H1 (cell line): ENCODE data around the gene DMXL2. TPM values are rescaled to one million over a fixed set of nuclear protein-coding genes. Genes with fewer than 3 reads are reported as not detected.

Experiments used
- CTCF ChIA-PET: fragments of 300-600 bp; sonication (Branson Sonifier 250); formaldehyde crosslinking; loops from one replicate; lab custom pipeline; 2021; ENCODE audit not compliant: partially characterized antibody; lab: Charles Lee
- POLR2A ChIA-PET: fragments of 300-600 bp; sonication (Branson Sonifier 250); formaldehyde crosslinking; loops from one replicate; lab custom pipeline; 2021; ENCODE audit warnings: inconsistent platforms; ENCODE audit not compliant: partially characterized antibody; lab: Charles Lee
- DNase-seq, 2 experiments: peaks; one replicate each; pipeline versions ENCODE4 v3.0.0 to v3.0.0-alpha.2; 2010 to 2022; ENCODE audit warnings: low spot score in 2 of 2, low read depth in 1 of 2, mixed read lengths in 1 of 2
- FAIRE-seq: peaks from 2 replicates; lab custom pipeline; 2011; peaks lifted over from hg19 to GRCh38; lab: Jason Lieb, UNC
- H2AFZ ChIP-seq: 2 replicates; pipeline ENCODE4 v1.8.1; 2012; ENCODE audit warnings: low read length, inconsistent platforms
- H2AK5ac ChIP-seq: 2 replicates; pipeline ENCODE4 v1.6.1; 2013; ENCODE audit warnings: low read depth, low read length
- H2BK120ac ChIP-seq: replicated peaks from 2 replicates; pipeline ENCODE3; 2013; ENCODE audit warnings: low read depth, low read length, inconsistent platforms
- H2BK12ac ChIP-seq: 2 replicates; pipeline ENCODE4 v1.6.1; 2013; ENCODE audit warnings: low read depth, low read length
- H2BK15ac ChIP-seq: 2 replicates; pipeline ENCODE4 v1.6.1; 2013; ENCODE audit warnings: low read length
- H2BK20ac ChIP-seq: 2 replicates; pipeline ENCODE4 v1.6.1; 2013; ENCODE audit warnings: low read length
- H2BK5ac ChIP-seq: 2 replicates; pipeline ENCODE4 v1.6.1; 2013; ENCODE audit warnings: low read depth, low read length
- H3K14ac ChIP-seq: 2 replicates; pipeline ENCODE4 v1.6.1; 2013; ENCODE audit warnings: inconsistent platforms; ENCODE audit not compliant: insufficient read length
- H3K18ac ChIP-seq: 2 replicates; pipeline ENCODE4 v1.6.1; 2013; ENCODE audit warnings: low read length; ENCODE audit errors: extremely low read depth
- H3K23ac ChIP-seq: 2 replicates; pipeline ENCODE4 v1.6.1; 2013; ENCODE audit warnings: inconsistent platforms; ENCODE audit not compliant: insufficient read length
- H3K23me2 ChIP-seq: 2 replicates; pipeline ENCODE4 v1.6.1; 2013; ENCODE audit warnings: low read depth, low read length
- H3K27ac ChIP-seq: 2 replicates; pipeline ENCODE4 v1.6.1; 2011; ENCODE audit warnings: low read depth, low read length, inconsistent platforms
- H3K27me3 ChIP-seq, 4 experiments: replicated peaks in 1 of 4; 1 replicate in 1 of 4; 2 replicates in 3 of 4; pipeline versions ENCODE4 v1.6.1 to v1.8.1; 2011 to 2013; ENCODE audit warnings: low read length in 3 of 4, mild to moderate bottlenecking in 3 of 4, inconsistent platforms in 2 of 4, mixed read lengths in 2 of 4, moderate library complexity in 1 of 4; ENCODE audit not compliant: control insufficient read depth in 3 of 4, insufficient read depth in 3 of 4; ENCODE audit errors: extremely low read depth in 1 of 4
- H3K36me3 ChIP-seq, 4 experiments: 2 replicates each; pipeline versions ENCODE4 v1.6.1 to v1.8.1; 2011 to 2013; ENCODE audit warnings: mild to moderate bottlenecking in 4 of 4, low read length in 3 of 4, moderate library complexity in 2 of 4, control low read depth in 1 of 4, inconsistent platforms in 1 of 4; ENCODE audit not compliant: insufficient read depth in 4 of 4, control insufficient read depth in 2 of 4
- H3K4ac ChIP-seq: replicated peaks from 2 replicates; pipeline ENCODE3; 2013; ENCODE audit warnings: low read length, low read depth, mixed read lengths, inconsistent platforms; ENCODE audit not compliant: insufficient read length
- H3K4me1 ChIP-seq, 4 experiments: replicated peaks in 1 of 4; 1 replicate in 1 of 4; 2 replicates in 3 of 4; pipeline versions ENCODE4 v1.6.1 to v1.8.1; 2011 to 2013; ENCODE audit warnings: low read length in 3 of 4, inconsistent platforms in 2 of 4, mixed read lengths in 1 of 4; ENCODE audit not compliant: insufficient read depth in 4 of 4, control insufficient read depth in 3 of 4
- H3K4me2 ChIP-seq, 2 experiments: 2 replicates each; pipeline versions ENCODE4 v1.6.1 to v1.8.1; 2011 to 2013; ENCODE audit warnings: low read depth in 2 of 2, low read length in 2 of 2, control low read depth in 1 of 2, inconsistent platforms in 1 of 2, mild to moderate bottlenecking in 1 of 2; ENCODE audit not compliant: insufficient read depth in 1 of 2
- H3K4me3 ChIP-seq, 4 experiments: fragments of 200-600, 300-600 bp in 1 of 4; sonication (generic), shearing (Covaris generic), sonication (Bioruptor Twin) in 1 of 4; 2 replicates each; pipeline versions ENCODE4 v1.5.1 to v1.8.1; 2011 to 2016; ENCODE audit warnings: low read length in 4 of 4, low read depth in 3 of 4, control low read depth in 2 of 4, inconsistent platforms in 2 of 4, mild to moderate bottlenecking in 2 of 4, mixed read lengths in 1 of 4, moderate library complexity in 1 of 4; ENCODE audit not compliant: insufficient read depth in 2 of 4; ENCODE audit errors: extremely low read depth in 1 of 4
- H3K56ac ChIP-seq: replicated peaks from 2 replicates; pipeline ENCODE3; 2013; ENCODE audit warnings: low read depth, mild to moderate bottlenecking, mixed read lengths, low read length, inconsistent platforms; ENCODE audit not compliant: insufficient read length
- H3K79me1 ChIP-seq: 2 replicates; pipeline ENCODE4 v1.6.1; 2013; ENCODE audit warnings: low read depth, low read length, control low read depth
- H3K79me2 ChIP-seq, 2 experiments: 2 replicates each; pipeline versions ENCODE4 v1.6.1 to v1.8.1; 2012 to 2013; ENCODE audit warnings: low read length in 2 of 2, mild to moderate bottlenecking in 2 of 2, inconsistent platforms in 1 of 2; ENCODE audit not compliant: insufficient read depth in 2 of 2, control insufficient read depth in 1 of 2
- H3K9ac ChIP-seq, 4 experiments: replicated peaks in 1 of 4; 1 replicate in 1 of 4; 2 replicates in 3 of 4; pipeline versions ENCODE4 v1.6.1 to v1.8.1; 2011 to 2013; ENCODE audit warnings: low read depth in 3 of 4, low read length in 3 of 4, control low read depth in 2 of 4, mild to moderate bottlenecking in 2 of 4, moderate library complexity in 2 of 4, inconsistent platforms in 1 of 4; ENCODE audit errors: extremely low read depth in 1 of 4
- H3K9me3 ChIP-seq, 2 experiments: 2 replicates each; pipeline versions ENCODE4 v1.6.1 to v1.8.1; 2012 to 2013; ENCODE audit warnings: mild to moderate bottlenecking in 2 of 2, moderate library complexity in 2 of 2, control low read depth in 1 of 2, inconsistent platforms in 1 of 2, low read depth in 1 of 2, low read length in 1 of 2, mixed read lengths in 1 of 2; ENCODE audit not compliant: insufficient read depth in 2 of 2
- H4K20me1 ChIP-seq, 2 experiments: replicated peaks in 1 of 2; 2 replicates each; pipeline versions ENCODE3 to v1.8.1; 2011 to 2013; ENCODE audit warnings: inconsistent platforms in 2 of 2, low read length in 2 of 2, mild to moderate bottlenecking in 1 of 2; ENCODE audit not compliant: insufficient read depth in 2 of 2, control insufficient read depth in 1 of 2
- H4K5ac ChIP-seq: 2 replicates; pipeline ENCODE4 v1.6.1; 2013; ENCODE audit warnings: low read length, low read depth, mixed read lengths, inconsistent platforms; ENCODE audit not compliant: insufficient read length
- H4K8ac ChIP-seq: 2 replicates; pipeline ENCODE4 v1.8.0; 2013; ENCODE audit warnings: mild to moderate bottlenecking, moderate library complexity, low read length, inconsistent platforms; ENCODE audit not compliant: insufficient read depth; ENCODE audit errors: extremely low read depth
- H4K91ac ChIP-seq: replicated peaks from 2 replicates; pipeline ENCODE3; 2013; ENCODE audit warnings: low read length, mixed read lengths, inconsistent platforms; ENCODE audit not compliant: insufficient read length
- SAP30 ChIP-seq: fragments of 300-600 bp; sonication (generic); IDR thresholded peaks from 2 replicates; pipeline ENCODE4 v1.7.1; 2012; ENCODE audit warnings: low read length, moderate library complexity, mild to moderate bottlenecking, inconsistent platforms; ENCODE audit not compliant: insufficient read depth, insufficient replicate concordance
- SIX5 ChIP-seq: IDR thresholded peaks from 2 replicates; pipeline ENCODE4 v1.6.1; 2011; ENCODE audit warnings: mild to moderate bottlenecking, low read depth, low read length
- TCF12 ChIP-seq: IDR thresholded peaks from 2 replicates; pipeline ENCODE4 v1.6.1; 2011; ENCODE audit warnings: low read depth, mild to moderate bottlenecking, low read length
- WGBS, 2 experiments: shearing (Covaris generic) in 1 of 2; methylation state at CpG; one replicate each; pipeline versions ENCODE4 v1.1.6 to v1.1.7; 2013 to 2015; ENCODE audit warnings: low lambda C conversion rate in 2 of 2, mixed read lengths in 2 of 2, inconsistent platforms in 1 of 2, low coverage in 1 of 2, missing lambda C conversion rate in 1 of 2; ENCODE audit not compliant: insufficient replicate concordance in 2 of 2, insufficient coverage in 1 of 2, insufficient read length in 1 of 2; ENCODE audit errors: extremely low coverage in 1 of 2, missing lambda C conversion rate in 1 of 2; 5-methylcytosine and 5-hydroxymethylcytosine counted together
- polyA plus RNA-seq, 7 experiments: library from polyadenylated mRNA; depleted of rRNA in 3 of 7; stranded (reverse) in 5 of 7; unstranded in 2 of 7; fragments of >200 nt in 5 of 7; fragments of 200-250 nt in 2 of 7; gene quantifications; 1 replicate in 5 of 7; 2 replicates in 1 of 7; 4 replicates in 1 of 7; pipeline versions ENCODE4 v1.2.1 to v1.2.3, GENCODE V29; 2011 to 2013; ENCODE audit warnings: missing spikeins in 2 of 7, mixed read lengths in 2 of 7
- total RNA-seq: library from RNA; stranded (reverse); fragmentation: NEBNext Ultra II Directional; extraction: Animal tissue kit (Norgen Biotek cat#: 25700); gene quantifications from 2 replicates; pipeline ENCODE4 v1.2.1, GENCODE V29; 2021

Gene DMXL2
- total and polyA plus RNA-seq, 2 of the 8 experiments (the other 6 are each of a cell fraction or from before 2014, with no cell fraction given), result 9.5 to 10.6 TPM

GRCh38 chr15:51667478-51667877 lies 44.9 kb upstream of the DMXL2 start:
- no peaks in the 10 kb centered on the region for H3K27me3 ChIP-seq
- no peak overlapping the region for H2AK5ac ChIP-seq
- H3K4me1 ChIP-seq, result peaks cover 0 to 3% (median 0%) of the 10 kb centered on the region in 4 experiments; a peak in 1 of 7 replicates
- H3K23me2 ChIP-seq, result no peaks in the 10 kb centered on the region
- H3K4me3 ChIP-seq, result no peak overlapping the region
- H3K9ac ChIP-seq, result no peak overlapping the region
- no peaks in the 10 kb centered on the region for H3K79me2 ChIP-seq
- no peak overlapping the region for H3K18ac ChIP-seq
- H3K14ac ChIP-seq, result no peak overlapping the region
- H3K23ac ChIP-seq, result no peak overlapping the region
- H2BK20ac ChIP-seq, result no peak overlapping the region
- H3K9me3 ChIP-seq, result no peaks in the 10 kb centered on the region
- H2BK120ac ChIP-seq, result no peak overlapping the region
- ChIA-PET CTCF (interaction anchor here (0.9 to 3.2 kb wide), 5 partner anchors 11 to 539 kb away, joined by 3 to 13 read pairs (median 3); no protein-coding TSS in a partner anchor), POLR2A (interaction anchor here (1.5 kb wide), 1 partner anchor 13 kb away, joined by 4 read pairs; no protein-coding TSS in a partner anchor)
- no peak for TF ChIP-seq TCF12
- TF ChIP-seq SIX5, result no peak
- no peak for TF ChIP-seq SAP30
- 89% methylated on average over 6 of the region's 6 CpGs; no CpG with 5 or more reads in 1 of the 2 experiments for WGBS, 2 experiments
- no peak overlapping the region for H2BK12ac ChIP-seq
- H4K5ac ChIP-seq, result no peak overlapping the region
- no peak overlapping the region for H4K91ac ChIP-seq
- DNase-seq (no peak), FAIRE-seq (no peak)
- H3K79me1 ChIP-seq, result no peaks in the 10 kb centered on the region
- H3K4ac ChIP-seq, result no peak overlapping the region
- no peak overlapping the region for H3K27ac ChIP-seq
- H4K8ac ChIP-seq, result no peak overlapping the region
- no peaks in the 10 kb centered on the region for H4K20me1 ChIP-seq
- no peak overlapping the region for H2AFZ ChIP-seq
- H2BK5ac ChIP-seq, result no peak overlapping the region
- H3K4me2 ChIP-seq, result no peak overlapping the region
- no peak overlapping the region for H2BK15ac ChIP-seq
- no peak overlapping the region for H3K56ac ChIP-seq
- no peaks in the 10 kb centered on the region for H3K36me3 ChIP-seq
